Gastrocnemius medialis (tissue), 4 donors: ENCODE results near the gene TBC1D10A.

Experiments
- CTCF ChIP-seq, 5 experiments: fragments of 450-650 bp in 3 of 5; fragments of 200-600 bp in 2 of 5; sonication (generic) in 2 of 5; IDR thresholded peaks in 4 of 5; conservative IDR thresholded peaks in 1 of 5; 1 replicate in 4 of 5; 2 replicates in 1 of 5; pipeline ENCODE4 v1.5.1; 2016 to 2019; ENCODE audit warnings: antibody characterized with exemption in 5 of 5, mild to moderate bottlenecking in 3 of 5, moderate library complexity in 3 of 5
- POLR2A ChIP-seq, 2 donors: fragments of 450-650 bp; IDR thresholded peaks; one replicate each; pipeline ENCODE4 v1.6.1; 2017; ENCODE audit warnings: antibody characterized with exemption in 2 of 2, mild to moderate bottlenecking in 2 of 2, moderate library complexity in 2 of 2

GRCh38 chr22:30372915-30373314 lies 46.2 kb upstream of the TBC1D10A start:
- no peak for TF ChIP-seq POLR2A (IDR thresholded peaks at IDR 0.05)
- no peak for TF ChIP-seq CTCF (IDR thresholded peaks at IDR 0.05 in 4 of 5, conservative IDR thresholded peaks at IDR 0.05 in 1 of 5)
